CD1c-positive myeloid dendritic cell (primary cell): ENCODE results near the gene MINDY4.

Experiments
- DNase-seq: peaks from one replicate; pipeline ENCODE4 v3.0.0-alpha.2; 2016; ENCODE audit errors: extremely low spot score

The MINDY4 gene

GRCh38 chr7:30743371-30744074 lies 27.7 kb upstream of the MINDY4 start:
- no peak for DNase-seq

DNA sequence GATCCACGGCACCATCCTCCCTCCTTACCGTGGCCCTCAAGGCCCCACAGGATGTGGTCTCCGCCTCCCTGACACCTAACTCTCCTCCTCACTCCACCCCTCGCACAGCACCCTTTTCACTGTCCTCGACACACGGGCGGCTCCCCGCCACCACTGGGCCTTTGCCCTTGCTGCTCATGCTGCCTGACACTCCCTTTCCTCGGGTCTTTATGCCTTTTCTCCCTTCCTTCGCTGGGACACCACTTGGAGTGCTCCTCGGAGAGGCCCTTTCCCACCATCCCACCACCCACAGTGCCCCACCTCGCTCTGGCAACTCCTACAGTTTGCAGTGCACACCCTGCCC lies 27.2 kb upstream of the MINDY4 start:
- DNase-seq: no peak

DNA sequence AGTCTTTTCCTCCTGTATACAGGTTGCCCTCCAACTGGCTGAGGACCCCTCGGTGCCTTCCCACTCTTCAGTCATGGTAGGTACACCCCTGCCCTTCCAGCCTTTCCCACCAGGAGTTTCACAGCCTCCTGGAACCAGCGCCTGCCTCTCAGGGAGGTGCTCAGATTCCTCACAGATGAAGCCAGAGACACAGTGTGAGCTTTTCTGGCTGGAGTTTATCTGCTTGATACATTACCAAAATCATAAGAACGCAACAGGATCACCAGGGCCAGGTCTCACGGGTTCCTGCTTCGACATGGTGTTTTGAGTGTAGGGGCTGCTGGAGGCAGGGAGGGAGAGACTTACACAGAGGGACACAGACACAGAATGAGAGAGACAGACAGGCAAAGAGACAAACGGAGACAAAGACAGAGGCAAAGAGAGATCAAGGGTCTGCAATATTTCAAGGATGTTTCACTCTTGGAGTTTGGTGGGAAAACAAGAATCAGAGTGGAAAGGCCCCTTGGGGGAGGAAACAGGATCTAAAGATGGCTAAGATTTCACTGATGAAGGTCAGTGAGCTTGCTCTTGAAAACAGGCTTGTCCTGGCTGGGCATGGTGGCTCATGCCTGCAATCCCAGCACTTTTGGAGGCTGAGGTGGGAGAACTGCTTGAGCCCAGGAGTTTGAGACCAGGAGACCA lies 25.8 kb upstream of the MINDY4 start:
- DNase-seq: no peak

DNA sequence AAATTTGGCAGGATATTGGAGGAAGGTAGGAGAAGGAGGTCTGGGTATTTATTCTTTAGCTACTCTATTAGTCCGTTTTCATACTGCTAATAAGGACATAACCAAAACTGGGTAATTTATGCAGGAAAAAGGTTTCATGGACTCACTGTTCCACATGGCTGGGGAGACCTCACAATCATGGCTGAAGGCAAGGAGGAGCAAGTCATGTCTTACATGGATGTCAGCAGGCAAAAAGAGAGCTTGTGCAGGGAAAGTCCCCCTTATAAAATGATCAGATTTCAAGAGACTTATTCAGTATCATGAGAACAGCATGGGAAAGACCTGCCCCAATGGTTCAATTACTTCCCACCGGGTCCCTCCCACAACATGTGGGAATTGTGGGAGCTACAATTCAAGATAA lies 21.2 kb upstream of the MINDY4 start:
- DNase-seq: no peak

- DNase-seq: no peak
Observed at GRCh38 chr7:30750683-30751650, 20.2 kb upstream of the MINDY4 start.

DNA sequence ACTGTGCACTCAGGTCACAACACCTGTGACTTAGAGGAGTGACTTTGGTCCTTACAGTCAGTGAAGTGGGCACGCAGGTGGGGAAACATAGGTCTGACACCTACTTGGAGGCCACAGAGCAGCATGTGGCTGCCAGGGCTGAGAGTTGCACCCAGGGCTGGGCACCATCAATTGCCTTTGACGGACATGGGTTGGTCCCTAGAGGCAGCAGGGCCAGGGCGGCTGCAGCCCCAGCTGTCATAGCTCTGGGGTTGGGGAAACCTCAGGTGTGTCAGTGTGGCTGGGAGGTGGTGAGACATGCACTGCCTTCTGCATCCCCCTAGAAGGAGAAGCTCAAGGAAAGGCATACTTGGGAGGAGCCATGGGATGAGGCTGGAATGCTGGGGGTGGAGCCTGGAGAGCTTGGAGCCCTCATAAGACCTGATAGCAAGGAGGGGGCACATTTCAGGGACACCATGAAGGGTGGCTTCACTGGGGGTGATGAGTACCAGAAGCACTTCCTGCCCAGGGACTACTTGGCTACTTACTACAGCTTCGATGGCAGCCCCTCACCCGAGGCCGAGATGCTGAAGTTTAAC lies 19.4 kb upstream of the MINDY4 start, which contains the start of gene INMT:
TSS of gene INMT (plus strand) at position 440 of the 578 bp plus-strand sequence. CDS start at position 456, 16 bp downstream.
- DNase-seq: no peak

DNA sequence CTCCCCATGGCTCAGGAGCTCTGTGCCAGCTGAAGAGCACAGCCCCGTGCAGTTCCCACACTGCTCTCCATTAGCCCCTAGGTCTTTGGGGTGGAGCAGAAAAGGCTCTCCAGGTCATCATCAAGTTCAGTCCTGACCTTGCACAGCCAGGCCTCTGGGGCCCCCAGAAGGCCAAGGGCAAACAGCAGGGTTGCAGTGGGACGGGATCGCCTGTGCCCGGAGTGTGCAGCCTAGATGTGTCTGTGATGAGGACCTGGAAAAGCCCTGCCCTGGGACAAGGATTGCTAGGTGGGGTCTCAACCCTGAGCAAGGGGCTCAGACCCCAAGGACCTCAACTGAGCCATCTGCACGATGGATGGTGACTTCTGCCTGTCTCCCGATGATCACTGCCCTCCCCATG lies 18.7 kb upstream of the MINDY4 start:
- no peak for DNase-seq

DNA sequence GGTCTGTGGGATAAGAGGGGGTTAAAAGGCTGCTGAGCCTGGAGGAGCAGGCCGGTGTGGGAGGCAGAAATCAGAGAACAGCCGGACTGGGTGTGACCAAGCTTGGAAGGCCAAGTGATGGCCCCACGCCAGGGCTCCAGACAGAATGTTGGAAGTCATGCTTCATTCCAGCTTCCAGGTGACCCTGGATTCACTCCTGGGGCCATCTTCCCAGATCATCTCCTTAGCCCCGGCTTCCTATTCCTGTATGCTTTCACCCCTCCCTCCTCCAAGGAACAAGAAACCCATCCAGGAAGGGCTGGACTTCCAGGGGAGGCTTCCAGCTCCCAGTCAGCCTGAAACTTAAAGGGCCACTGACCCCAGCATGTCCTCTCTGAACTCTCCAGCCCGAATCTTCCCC lies 18.2 kb upstream of the MINDY4 start:
- no peak for DNase-seq

GRCh38 chr7:30754315-30754877 lies 16.8 kb upstream of the MINDY4 start:
- DNase-seq: no peak

DNA sequence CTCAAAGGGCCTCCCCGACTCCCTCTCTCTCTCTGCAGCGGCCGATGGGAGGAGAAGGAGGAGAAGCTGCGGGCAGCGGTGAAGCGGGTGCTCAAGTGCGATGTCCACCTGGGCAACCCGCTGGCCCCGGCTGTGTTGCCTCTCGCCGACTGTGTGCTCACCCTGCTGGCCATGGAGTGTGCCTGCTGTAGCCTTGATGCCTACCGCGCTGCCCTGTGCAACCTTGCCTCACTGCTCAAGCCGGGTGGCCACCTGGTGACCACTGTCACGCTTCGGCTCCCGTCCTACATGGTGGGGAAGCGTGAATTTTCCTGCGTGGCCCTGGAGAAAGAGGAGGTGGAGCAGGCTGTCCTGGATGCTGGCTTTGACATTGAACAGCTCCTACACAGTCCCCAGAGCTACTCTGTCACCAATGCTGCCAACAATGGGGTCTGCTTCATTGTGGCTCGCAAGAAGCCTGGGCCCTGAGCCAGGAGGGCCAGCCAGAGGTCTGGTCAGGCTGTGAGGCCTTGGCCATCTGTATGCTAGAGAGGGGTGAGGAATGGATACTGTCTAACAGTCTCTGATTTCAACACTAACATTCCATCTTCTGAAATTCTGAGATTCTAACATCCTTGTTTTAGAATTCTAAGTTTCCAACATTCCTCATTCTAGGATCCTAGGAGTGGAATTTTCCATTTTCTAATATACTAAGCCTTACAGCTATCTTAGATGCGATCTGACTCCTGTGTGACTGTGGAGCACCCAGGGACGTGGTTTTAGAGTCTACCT lies 15.6 kb upstream of the MINDY4 start:
- DNase-seq: no peak

DNA sequence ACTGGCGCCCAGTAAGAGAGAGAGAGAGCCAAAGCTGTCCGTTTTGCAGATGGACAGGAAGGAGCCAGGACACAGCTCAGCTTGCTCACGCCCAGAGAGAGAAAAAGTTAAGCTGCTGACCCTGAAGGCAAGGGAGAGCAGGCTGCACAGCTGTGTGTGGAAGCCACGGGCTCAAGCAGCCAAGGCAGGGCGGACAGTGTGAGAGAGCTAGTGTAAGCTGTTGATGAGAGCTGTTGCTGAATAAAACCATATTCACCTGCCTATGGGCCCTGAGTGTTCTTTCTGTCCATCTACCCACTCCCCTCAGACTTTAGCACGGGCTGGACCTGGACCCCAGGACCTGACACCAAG lies 13.9 kb upstream of the MINDY4 start:
- no peak for DNase-seq

DNA sequence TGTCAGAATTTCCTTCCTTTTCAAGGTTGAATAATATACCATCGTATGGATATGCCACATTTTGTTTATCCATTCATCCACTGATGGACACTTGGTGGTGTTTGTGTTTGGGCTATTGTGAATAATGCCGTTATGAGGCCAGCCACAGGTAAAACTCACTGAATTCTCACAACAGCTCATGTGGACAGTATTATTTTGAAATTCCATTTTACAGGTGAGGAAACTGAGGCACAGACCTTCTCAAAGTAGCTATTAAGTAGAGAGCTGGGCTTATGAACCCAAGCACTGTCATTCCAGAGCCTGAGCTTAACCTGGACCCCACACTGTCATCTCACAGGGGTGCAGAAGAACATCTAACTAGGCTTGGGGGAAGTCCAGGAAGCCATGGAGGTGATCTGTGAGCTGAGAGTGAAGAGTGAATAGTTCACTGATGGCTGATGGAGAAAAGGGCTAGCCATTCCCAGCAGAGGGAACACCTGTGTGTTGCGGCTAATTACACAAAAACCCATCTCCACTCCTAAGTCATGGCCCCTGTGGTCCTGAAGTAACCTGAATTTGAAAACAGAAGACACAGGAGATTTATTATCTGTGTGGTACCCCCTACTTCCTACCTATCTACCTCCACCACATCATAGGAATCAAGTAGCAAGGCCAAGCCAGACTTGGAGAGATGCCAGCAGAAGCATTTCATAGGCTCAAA lies 10.6 kb upstream of the MINDY4 start:
- no peak for DNase-seq

DNA sequence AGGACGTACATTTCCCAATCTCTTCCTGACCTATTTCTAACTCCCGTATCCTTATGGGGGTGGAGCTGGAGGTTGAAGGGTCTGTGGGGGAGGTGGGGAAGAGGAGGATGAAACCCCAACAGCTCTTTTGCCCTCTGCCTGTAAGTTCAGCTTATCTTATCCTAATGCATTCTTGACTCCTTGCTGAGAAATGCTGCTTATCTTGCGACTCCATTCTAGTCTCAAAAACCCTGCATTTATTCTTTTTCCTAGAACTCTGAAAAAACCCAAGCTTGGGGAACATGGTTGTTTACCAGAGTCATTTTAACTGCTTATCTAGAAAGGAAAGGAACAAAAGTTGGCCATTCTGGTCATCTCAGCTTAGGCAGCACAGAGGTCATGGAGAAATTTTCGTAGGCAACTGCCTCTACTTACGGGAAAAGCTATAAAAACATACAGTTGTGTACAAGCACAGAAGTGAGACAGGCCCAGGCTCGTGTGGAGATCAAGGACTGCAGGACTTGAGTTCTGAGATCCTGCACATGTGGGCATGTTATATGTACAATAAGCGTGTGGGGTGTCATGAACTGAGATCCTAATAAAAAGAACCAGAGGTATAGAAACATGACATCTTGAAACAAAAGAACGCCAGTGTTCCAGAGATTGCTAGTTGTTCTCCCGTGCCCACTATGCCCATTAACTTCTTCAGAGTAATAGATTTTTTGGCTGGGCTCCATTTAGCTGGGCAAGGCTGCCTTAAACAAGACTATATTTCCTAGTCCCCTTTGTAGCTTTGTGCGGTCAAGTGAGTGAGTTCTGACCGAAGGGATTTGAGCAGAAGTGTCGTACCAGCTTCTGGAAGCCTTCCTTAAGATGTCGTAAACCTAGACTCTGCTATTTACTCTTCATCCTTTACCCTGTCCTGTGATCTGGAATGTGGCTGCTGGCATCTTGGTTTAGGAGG lies 9.7 kb upstream of the MINDY4 start:
- DNase-seq: no peak

DNA sequence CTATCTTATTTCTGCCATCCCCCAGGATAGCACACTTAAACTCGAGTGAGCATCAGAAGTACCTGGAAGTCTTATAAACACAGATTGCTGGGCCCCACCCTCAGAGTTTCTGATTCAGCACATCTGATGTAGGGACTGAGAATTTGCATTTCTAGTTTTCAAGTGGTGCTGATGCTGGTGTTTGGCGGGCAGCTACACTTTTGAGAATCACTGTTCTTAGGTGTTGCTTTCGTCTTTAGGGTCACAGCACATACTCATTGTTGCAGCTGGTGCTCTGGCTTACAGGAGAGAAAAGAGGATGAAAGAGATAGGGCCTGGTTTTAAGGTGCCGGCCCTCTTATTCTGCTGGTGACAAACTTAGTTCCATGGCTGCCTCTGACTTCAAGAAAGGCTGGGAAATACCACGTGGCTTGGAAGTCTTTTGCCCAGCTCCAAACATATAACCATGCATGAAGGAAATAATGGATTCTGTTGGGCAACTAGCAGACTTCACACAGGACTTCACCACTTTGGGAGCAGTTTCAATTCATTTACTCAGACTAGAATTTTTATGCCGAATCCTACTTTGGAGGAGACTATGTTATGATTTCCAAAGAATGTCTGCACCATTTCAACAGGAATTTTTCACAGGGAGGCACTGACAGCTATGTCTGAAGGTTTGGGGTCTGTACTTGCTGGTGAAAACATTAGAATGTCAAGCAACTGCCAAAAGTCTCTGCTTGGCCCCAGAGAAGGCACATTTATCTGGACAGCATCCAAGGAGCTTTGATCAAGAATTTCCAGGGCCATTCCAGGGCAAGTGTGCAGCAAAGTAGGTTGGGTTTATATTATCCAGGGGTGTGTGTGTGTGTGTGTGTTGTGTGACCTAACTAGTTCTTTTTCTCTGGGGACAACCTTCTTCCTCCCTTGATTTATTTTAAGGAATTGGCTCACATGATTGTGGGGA lies 6.9 kb upstream of the MINDY4 start:
- DNase-seq: no peak

- DNase-seq: no peak
Observed at GRCh38 chr7:30765408-30765807, 5.8 kb upstream of the MINDY4 start.

- no peak for DNase-seq
Observed at GRCh38 chr7:30770845-30771173, 408 bp upstream of the MINDY4 start.

DNA sequence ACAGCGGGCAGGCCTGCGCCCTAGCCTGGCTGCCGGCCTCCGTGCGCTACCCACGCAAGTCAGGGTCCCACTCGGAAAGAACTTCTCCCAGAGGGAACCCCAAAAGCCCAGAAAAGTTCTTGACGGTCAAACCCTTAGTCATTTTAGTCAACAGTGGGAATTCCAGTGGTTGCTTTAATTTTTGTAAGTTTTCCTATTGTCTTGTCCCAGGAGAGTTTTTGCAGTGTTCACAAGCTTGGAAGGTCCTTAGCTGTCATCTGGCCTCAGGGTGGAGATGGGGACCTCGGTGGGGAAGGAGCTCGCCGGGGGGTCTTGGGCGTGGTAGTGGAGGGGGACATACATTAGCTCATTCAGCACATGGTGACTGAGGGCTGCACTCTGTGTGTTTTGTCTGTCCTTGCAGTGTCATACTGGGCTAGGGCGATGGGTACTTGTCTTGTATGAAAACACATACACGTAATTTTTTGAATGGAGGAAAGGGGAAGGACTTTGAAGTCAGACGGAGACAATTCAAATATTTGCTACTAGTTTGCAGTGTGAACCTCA lies 736 bp downstream of the MINDY4 start:
- DNase-seq: peak; percentile 8

- no peak for DNase-seq
Observed at GRCh38 chr7:30772984-30773383, 1.8 kb downstream of the MINDY4 start.
